ENCODE results near the gene TOE1. TPM values are rescaled to one million over a fixed set of nuclear protein-coding genes. Genes with fewer than 3 reads are reported as not detected.
"Not testable (repeated sequence)": the region's sequence is repeated elsewhere in the genome, so short reads cannot be mapped to it uniquely, and the experiment has no call there.

The TOE1 gene
- total RNA-seq, 8 experiments from 2014 or later: 8.1 to 22.4 (median 12.2) TPM

DNA sequence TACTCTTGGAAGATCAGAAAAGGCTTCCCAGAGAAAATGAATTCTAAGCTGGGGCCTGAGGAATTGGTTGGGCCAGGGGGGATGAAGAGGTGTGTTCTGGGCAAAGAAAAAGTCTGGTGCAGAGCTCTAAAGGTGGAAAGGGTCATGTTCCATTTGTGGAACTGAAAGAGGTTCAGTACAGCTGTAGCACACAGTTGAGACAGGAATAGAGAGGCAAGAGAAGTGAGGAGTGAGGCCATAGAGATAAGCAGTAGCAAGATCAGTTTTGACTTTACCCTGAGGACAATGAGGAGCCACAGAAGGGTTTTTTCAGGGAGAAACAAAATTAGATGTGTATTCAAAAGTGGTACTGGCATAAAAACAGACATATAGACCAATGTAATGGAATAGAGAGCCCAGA, 30.6 kb downstream of the TOE1 start:
- Histone ChIP-seq H3K27ac (no peak overlapping the region), H3K4me3 (no peak overlapping the region), H3K4me1 (replicated peaks in 1 of 2) (no peaks in the 10 kb centered on the region)
- in situ Hi-C loops (cut with MboI; ENCODE audit: low pct_unique_long_range_greater_than_20kb in 2 of 9, low sequenced_read_pairs in 9 of 9, unreplicated experiment in 9 of 9): loop anchor here in 1 of 9 experiments (25.0 kb wide), 1 partner anchor 192 kb away; the partner anchor contains the start of gene AKR1A1
- no peak for ATAC-seq (replicated peaks in 6 of 8)

DNA sequence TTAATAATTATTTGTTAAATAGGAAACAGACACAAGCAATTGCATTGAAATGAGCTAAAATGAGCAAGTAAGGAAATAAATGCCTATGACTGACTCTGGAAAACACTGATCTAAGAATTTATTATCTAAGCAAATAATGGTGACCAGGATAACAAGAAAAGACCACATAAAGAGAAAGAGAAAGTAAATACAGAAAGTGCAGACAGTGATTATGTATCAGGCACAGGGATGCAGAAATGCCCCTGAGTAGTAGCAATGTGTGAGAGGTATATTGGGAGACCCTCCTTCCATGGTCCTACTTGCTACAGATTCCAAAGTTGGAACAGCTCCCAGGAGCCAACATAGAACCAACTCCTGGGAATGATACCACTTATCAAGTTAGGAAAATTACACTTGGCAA, 33.6 kb downstream of the TOE1 start:
- in situ Hi-C loops (cut with MboI; ENCODE audit: low pct_unique_long_range_greater_than_20kb in 2 of 9, low sequenced_read_pairs in 9 of 9, unreplicated experiment in 9 of 9): loop anchor here in 1 of 9 experiments (25.0 kb wide), 1 partner anchor 189 kb away; the partner anchor contains the start of gene AKR1A1

DNA sequence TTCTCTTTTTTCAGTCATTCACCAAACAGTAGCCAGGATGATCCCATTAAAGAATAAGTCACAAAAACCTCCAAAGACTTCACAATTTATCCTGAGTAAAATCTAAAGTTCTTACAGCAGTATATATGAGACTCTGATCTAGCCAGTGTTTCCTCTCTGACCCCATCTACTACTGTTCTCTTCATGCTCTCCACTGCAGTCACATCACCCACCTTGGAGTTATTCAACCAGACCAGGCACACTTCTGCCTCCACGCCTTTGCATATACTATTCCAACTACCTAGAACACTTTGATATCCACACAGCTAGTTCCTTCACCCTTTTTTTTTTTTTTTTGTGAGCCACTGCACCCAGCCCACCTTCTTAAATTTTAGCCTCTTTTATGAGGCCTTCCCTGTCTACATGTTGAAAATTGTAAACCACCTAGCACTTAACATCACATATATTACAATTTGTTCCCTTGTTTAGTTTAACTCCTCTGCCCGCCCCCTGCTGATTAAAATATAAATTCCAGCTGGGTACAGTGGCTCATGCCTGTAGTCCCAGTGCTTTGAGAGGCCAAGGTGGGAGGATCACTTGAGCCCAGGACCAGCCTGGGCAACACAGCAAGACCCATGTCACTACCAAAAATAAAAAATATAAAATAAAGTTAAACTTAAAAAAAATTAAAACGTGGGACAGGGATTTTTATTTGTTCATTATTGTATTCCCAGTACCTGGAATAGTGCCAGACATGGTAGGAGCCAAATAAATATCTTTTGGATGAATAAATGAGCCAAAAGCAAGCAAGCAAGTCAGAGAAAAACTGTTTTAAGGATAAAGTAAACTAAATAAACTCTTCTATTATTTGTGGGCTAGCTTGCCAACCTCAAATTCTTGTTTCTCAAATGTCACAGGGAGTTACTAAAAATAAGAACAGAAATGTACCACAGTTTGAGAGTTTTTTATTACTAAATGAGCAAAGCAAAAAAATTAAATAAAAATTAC, 35.4 kb downstream of the TOE1 start:
- no peak for ATAC-seq (replicated peaks in 6 of 8)
- no peak overlapping the region for H3K27ac ChIP-seq
- H3K4me1 ChIP-seq (replicated peaks in 1 of 2): no peaks in the 10 kb centered on the region
- 22 to 80% (median 61%) methylated on average over 2 to 3 of the region's 3 CpGs for WGBS, 10 experiments
- in situ Hi-C loops (cut with MboI; ENCODE audit: low pct_unique_long_range_greater_than_20kb in 2 of 9, low sequenced_read_pairs in 9 of 9, unreplicated experiment in 9 of 9): no loop called here
- H3K4me3 ChIP-seq: no peak overlapping the region

More for the DNA sequence above, 33.6 kb downstream of the TOE1 start:
- Histone ChIP-seq H3K4me3 (no peak overlapping the region), H3K4me1 (replicated peaks in 1 of 2) (no peaks in the 10 kb centered on the region), H3K27ac (no peak overlapping the region)
- no peak for ATAC-seq (replicated peaks in 6 of 8)

DNA sequence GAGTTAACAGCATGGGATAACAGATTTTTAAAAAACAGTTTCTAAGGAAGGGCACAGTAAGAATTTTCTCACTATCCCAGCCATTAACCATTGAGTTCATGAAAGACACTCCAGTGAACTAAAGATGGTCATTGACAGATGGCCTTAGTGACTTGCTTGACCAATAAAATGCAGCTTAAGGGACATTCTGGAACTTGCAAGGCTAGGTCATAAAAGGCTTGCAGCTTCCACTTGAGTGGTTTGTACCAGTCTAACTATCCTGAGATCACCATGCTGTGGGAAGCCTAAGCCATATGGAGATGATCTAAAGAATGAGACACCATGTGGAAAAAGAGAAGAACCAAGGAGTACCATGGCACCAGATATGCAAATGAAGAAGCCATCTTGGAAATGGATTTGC, 38.2 kb downstream of the TOE1 start:
- no peak for ATAC-seq (replicated peaks in 6 of 8)
- H3K4me1 ChIP-seq (replicated peaks in 1 of 2): no peaks in the 10 kb centered on the region
- H3K4me3 ChIP-seq: no peak overlapping the region
- no peak overlapping the region for H3K27ac ChIP-seq
- in situ Hi-C loops (cut with MboI; ENCODE audit: low pct_unique_long_range_greater_than_20kb in 2 of 9, low sequenced_read_pairs in 9 of 9, unreplicated experiment in 9 of 9): no loop called here

DNA sequence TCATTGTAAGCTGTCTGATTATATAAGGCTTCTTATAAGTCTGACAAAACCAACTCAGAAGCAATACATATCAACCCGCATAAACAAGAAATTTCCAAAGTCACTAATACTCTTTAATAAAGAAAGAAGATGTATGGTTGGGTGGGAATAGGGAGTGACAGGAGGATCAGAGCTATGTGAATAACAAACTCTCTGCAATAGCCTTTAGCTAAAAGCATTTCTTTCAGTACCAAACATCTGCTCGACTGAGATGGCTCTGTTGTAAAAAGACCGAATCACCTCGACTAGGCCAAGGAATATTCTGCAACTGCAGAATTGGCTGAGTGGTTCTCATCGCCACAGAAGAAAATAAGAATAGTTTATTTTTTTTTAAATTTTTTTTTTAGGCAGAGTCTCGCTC, 39.6 kb downstream of the TOE1 start:
- Histone ChIP-seq H3K4me1 (replicated peaks in 1 of 2) (no peaks in the 10 kb centered on the region), H3K27ac (no peak overlapping the region), H3K4me3 (no peak overlapping the region)
- in situ Hi-C loops (cut with MboI; ENCODE audit: low pct_unique_long_range_greater_than_20kb in 2 of 9, low sequenced_read_pairs in 9 of 9, unreplicated experiment in 9 of 9): no loop called here
- 51 to 94% (median 83%) methylated on average over 2 to 6 of the region's 6 CpGs; no CpG with 5 or more reads in 1 of the 10 experiments for WGBS, 10 experiments
- ATAC-seq (replicated peaks in 6 of 8): peak in 3 of 8 experiments; percentile 44 to 89 (median 72)

DNA sequence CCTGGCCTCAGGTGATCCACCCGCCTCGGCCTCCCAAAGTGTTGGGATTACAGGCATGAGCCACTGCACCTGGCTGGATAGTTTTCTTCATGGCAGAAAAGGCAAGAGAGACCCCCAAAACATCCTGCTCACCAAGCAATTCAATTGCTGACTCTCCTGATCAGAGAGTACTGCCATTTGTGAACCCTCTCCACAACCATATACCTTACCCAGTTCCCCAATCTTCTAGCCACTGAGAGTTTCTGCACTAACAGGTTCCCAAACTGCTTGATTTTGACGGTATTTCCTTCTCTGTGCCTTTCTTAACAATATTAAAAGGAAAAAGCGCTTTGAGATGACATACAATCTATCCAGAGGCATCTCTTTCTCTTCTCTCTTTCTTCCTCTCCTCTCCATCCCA, 40.2 kb downstream of the TOE1 start:
- no peak for ATAC-seq (replicated peaks in 6 of 8)
- Histone ChIP-seq H3K4me1 (replicated peaks in 1 of 2) (no peaks in the 10 kb centered on the region), H3K27ac (no peak overlapping the region), H3K4me3 (no peak overlapping the region)
- in situ Hi-C loops (cut with MboI; ENCODE audit: low pct_unique_long_range_greater_than_20kb in 2 of 9, low sequenced_read_pairs in 9 of 9, unreplicated experiment in 9 of 9): no loop called here
- 0 to 100% (median 90%) methylated on average over 1 to 4 of the region's 4 CpGs; no CpG with 5 or more reads in 1 of the 10 experiments for WGBS, 10 experiments

DNA sequence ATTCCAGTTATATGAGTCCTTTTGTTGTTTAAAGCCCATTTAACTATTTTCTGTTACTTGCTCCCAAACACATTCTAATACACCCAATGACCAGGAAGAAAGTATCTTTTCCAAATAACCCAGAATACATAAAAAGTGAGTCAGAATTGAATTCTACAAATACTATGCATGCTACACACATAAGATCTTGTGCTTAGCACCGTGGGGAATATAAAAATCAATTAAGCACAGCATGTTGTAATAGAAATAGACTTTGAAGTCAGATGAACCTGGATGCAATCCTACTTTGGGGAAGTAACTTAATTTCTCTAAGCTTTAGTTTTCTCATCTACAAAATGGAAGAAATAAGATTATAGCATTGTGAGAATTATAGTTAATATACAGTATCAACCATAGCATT, 40.8 kb downstream of the TOE1 start:
- in situ Hi-C loops (cut with MboI; ENCODE audit: low pct_unique_long_range_greater_than_20kb in 2 of 9, low sequenced_read_pairs in 9 of 9, unreplicated experiment in 9 of 9): no loop called here
- H3K4me3 ChIP-seq: no peak overlapping the region
- ATAC-seq (replicated peaks in 6 of 8): peak in 2 of 8 experiments; percentile 37 to 61
- no peaks in the 10 kb centered on the region for H3K4me1 ChIP-seq (replicated peaks in 1 of 2)
- H3K27ac ChIP-seq: no peak overlapping the region
- WGBS, 10 experiments: 0 to 88% (median 50%) methylated on average over 1 of the region's 1 CpG; no CpG with 5 or more reads in 3 of the 10 experiments

DNA sequence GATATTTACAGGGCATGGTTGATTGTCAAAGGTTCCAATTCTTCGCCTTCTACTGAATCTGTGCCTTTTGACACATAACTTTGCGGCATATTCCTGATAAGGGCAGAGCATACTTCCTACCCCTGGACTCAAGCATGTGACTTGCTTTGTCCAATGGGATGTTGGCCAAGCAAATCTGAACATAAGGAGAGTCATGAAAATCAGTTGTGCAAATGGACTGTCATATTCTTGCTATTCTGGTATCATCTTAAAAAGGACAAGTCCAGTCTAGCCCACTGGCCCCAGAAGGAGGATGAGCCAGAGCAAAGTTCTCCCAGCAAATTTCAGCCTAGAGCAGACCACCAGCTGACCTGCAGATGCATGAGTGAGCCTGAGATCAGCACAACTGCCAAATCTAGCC, 41.3 kb downstream of the TOE1 start:
- ATAC-seq (replicated peaks in 6 of 8): peak in 2 of 8 experiments; percentile 18 to 30
- Histone ChIP-seq H3K4me1 (replicated peaks in 1 of 2) (no peaks in the 10 kb centered on the region), H3K4me3 (no peak overlapping the region), H3K27ac (no peak overlapping the region)
- in situ Hi-C loops (cut with MboI; ENCODE audit: low pct_unique_long_range_greater_than_20kb in 2 of 9, low sequenced_read_pairs in 9 of 9, unreplicated experiment in 9 of 9): no loop called here
- WGBS, 10 experiments: 88 to 100% (median 95%) methylated on average over 2 of the region's 2 CpGs; no CpG with 5 or more reads in 1 of the 10 experiments

DNA sequence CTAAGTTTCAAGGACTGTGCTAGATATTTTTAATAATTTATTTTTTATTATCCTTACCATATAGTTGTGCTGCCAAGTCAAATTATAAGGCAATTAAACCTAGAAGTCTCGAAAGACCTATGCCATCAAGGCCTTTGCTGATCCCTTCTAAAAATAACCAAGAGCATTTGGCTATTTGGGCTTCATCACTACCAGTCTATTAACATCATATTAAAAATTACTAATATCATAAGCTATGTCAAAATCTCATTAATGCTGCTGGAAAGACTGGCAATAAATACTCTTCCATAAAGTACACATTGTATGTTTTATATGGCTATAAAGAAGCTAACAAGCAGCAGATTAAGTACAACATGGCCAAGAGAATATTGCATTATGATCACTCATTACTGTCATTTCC, 43.2 kb downstream of the TOE1 start:
- no peak for ATAC-seq (replicated peaks in 6 of 8)
- no peak overlapping the region for H3K4me3 ChIP-seq
- 0 to 100% (median 60%) methylated on average over 1 of the region's 1 CpG; no CpG with 5 or more reads in 1 of the 10 experiments for WGBS, 10 experiments
- H3K4me1 ChIP-seq (replicated peaks in 1 of 2): no peaks in the 10 kb centered on the region
- in situ Hi-C loops (cut with MboI; ENCODE audit: low pct_unique_long_range_greater_than_20kb in 2 of 9, low sequenced_read_pairs in 9 of 9, unreplicated experiment in 9 of 9): no loop called here
- no peak overlapping the region for H3K27ac ChIP-seq

DNA sequence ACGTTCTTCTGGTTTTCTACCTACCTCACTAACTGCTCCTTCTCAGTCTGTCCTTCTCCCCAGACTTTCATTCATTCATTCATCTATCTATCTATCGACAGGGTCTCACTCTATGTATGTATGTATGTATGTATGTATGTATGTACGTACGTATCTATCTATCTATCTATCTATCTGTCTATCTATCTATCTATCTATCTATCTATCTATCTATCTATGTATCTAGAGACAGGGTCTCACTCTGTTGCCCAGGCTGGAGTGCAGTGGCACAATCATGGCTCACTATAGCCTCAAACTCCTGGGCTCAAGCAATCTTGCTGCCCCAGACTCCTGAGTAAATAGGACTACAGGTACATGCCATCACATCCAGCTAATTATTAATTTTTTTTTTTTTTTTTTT, 44.2 kb downstream of the TOE1 start:
- ATAC-seq (replicated peaks in 6 of 8); in situ Hi-C loops (cut with MboI; ENCODE audit: low pct_unique_long_range_greater_than_20kb in 2 of 9, low sequenced_read_pairs in 9 of 9, unreplicated experiment in 9 of 9); H3K4me3 ChIP-seq; H3K27ac ChIP-seq; H3K4me1 ChIP-seq (replicated peaks in 1 of 2): not testable (repeated sequence)
- 38 to 95% (median 80%) methylated on average over 1 to 4 of the region's 4 CpGs; no CpG with 5 or more reads in 1 of the 10 experiments for WGBS, 10 experiments

DNA sequence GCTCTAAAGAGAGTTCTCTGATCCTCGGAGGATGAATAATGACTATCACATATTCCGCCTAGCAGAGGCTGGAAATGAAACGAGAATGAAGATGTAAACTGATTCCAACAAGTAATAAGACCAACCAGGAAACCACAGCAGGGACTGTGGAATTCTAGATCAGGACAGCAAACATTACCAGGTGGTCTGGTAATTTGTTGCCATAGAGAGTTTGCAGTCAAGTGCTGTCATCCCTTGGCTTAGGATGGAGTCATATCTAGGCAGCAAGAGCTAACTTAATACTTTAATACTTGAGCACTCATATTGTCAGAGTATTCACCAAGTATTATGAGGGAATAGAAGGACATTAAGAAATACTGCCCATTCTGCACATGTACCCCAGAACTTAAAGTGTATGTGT, 45.3 kb downstream of the TOE1 start:
- in situ Hi-C loops (cut with MboI; ENCODE audit: low pct_unique_long_range_greater_than_20kb in 2 of 9, low sequenced_read_pairs in 9 of 9, unreplicated experiment in 9 of 9): no loop called here
- 55 to 94% (median 71%) methylated on average over 1 to 3 of the region's 3 CpGs; no CpG with 5 or more reads in 4 of the 10 experiments for WGBS, 10 experiments
- H3K4me3 ChIP-seq: no peak overlapping the region
- no peak overlapping the region for H3K27ac ChIP-seq
- ATAC-seq (replicated peaks in 6 of 8): peak in 2 of 8 experiments; percentile 75 to 82
- H3K4me1 ChIP-seq (replicated peaks in 1 of 2): no peaks in the 10 kb centered on the region

DNA sequence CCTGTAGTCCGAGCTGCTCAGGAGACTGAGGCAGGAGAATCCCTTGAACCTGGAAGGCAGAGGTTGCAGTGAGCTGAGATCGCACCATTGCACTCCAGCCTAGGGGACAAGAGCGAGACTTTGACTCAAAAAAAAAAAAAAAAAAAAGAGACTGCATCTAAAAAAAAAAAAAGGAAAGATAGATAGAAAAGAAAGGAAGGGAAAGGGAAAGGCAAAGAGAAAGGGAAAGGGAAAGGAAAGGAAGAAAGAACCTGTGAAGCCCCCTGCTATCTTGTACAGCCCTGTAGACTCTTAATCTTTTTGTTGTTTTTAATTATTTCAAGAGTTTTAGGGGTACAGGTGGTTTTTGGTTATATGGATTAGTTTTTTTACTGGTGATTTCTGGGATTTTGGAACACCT, 46.2 kb downstream of the TOE1 start:
- no peak overlapping the region for H3K27ac ChIP-seq
- in situ Hi-C loops (cut with MboI; ENCODE audit: low pct_unique_long_range_greater_than_20kb in 2 of 9, low sequenced_read_pairs in 9 of 9, unreplicated experiment in 9 of 9): no loop called here
- no peak overlapping the region for H3K4me3 ChIP-seq
- 63 to 100% (median 89%) methylated on average over 2 to 3 of the region's 3 CpGs; no CpG with 5 or more reads in 1 of the 10 experiments for WGBS, 10 experiments
- ATAC-seq (replicated peaks in 6 of 8): no peak
- H3K4me1 ChIP-seq (replicated peaks in 1 of 2): no peaks in the 10 kb centered on the region

Measured in motor neuron (in vitro differentiated cells).